ENCODE measurements around the gene ORC6.

The ORC6 gene

DNA sequence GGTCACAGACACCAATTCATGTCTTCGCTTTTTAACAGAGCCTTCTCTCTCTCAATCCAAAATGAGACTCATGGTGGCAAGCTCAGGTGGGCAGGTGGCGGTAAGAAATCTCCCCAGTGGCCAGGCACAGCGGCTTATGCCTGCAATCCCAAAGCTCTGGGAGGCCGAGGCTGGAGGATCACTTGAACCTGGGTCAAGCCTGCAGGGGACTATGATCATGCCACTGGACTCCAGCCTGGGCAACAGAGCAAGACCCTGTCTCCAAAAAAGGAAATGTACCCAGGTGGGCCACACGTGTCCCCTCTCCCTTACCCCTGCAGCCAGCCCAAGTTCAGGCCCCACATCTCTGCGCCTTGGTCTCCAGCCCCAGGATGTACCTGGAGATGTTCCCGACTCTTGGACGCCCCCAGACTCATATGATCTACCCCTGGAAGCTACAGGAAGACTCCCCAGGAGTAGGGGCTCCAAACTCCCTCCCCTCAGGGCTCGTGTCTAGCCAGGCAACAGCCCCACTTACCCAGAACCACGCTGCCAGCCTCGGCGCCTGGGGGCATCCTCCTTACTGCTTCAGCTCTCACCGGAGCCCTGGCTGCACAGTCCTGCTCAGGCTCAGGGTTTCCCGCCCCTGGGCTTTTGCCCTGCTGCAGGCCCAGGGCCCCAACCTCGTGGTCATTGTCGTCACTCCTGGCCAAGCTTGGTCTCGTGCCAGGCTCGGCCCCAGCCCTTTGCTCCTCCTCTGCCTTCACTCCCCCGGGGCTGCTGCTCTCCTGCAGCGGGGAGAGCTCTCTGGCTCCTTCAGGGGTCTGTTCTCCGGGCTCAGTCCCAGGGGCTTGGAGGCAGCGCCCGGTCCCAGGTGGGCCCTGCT is 42.5 kb downstream of the ORC6 start:
- no peak for DNase-seq (ENCODE audit: low spot score)

GRCh38 chr16:46732561-46732960 is 43.1 kb downstream of the ORC6 start:
- no peak for DNase-seq (ENCODE audit: low spot score)

- no peak for DNase-seq (ENCODE audit: low spot score)
Observed at GRCh38 chr16:46733319-46733830, 43.9 kb downstream of the ORC6 start.

DNA sequence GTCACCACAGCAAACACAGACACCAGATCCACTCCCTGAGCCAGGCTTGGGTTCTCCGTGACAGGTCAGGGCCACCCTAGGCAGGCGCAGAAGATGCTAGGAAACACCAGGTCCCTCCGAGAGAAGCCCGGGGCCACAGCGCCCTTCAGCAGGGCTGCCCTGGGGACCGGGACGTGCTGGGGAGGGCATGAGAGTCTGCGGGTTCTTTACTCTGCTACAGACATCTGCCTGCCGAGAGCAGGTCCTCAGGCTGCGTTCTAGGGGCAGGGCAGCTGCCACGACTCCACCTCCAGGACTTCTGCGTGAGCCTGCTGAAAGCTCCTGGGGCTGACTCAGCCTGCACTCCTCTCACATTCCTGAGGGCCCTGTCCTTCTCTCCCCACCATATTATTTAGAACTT is 47.2 kb downstream of the ORC6 start:
- DNase-seq (ENCODE audit: low spot score) = no peak

- DNase-seq (ENCODE audit: low spot score) = no peak
Observed at GRCh38 chr16:46737621-46738214, 48.3 kb downstream of the ORC6 start.

- no peak for DNase-seq (ENCODE audit: low spot score)
Observed at GRCh38 chr16:46739934-46740333, 50.5 kb downstream of the ORC6 start.

DNA sequence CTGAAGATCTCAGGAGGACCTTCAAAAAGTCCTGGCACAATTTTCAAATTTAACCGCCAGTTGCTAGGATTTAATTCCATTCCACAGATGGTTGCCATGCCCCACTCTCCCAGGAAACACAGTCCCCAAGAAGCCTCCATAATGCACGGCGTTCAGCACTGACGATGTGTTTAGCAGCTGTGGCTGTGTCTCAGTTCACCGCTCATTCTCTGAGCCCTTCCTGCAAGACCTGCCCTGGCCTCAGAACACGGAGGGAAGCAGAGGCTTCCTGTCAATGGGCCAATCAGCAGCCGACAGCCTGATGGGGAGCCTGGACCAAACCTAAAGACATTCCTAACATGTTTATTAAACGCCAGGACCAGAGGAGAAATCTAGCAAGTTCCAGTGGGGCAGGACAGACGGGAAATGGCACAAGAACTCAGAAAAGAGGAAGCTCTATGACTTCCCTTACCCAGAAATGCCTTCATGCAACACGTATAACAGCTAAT is 53.8 kb downstream of the ORC6 start:
- DNase-seq (ENCODE audit: low spot score) = no peak

- DNase-seq (ENCODE audit: low spot score) = no peak
Observed at GRCh38 chr16:46745617-46746016, 56.2 kb downstream of the ORC6 start.

- DNase-seq (ENCODE audit: low spot score) = no peak
Observed at GRCh38 chr16:46746821-46747776, 57.6 kb downstream of the ORC6 start.

All from D341Med (cell line).